Measurements from ENCODE around the gene WDR37.
"Not testable (repeated sequence)": the region's sequence is repeated elsewhere in the genome, so short reads cannot be mapped to it uniquely, and the experiment has no call there.

Gene WDR37

DNA sequence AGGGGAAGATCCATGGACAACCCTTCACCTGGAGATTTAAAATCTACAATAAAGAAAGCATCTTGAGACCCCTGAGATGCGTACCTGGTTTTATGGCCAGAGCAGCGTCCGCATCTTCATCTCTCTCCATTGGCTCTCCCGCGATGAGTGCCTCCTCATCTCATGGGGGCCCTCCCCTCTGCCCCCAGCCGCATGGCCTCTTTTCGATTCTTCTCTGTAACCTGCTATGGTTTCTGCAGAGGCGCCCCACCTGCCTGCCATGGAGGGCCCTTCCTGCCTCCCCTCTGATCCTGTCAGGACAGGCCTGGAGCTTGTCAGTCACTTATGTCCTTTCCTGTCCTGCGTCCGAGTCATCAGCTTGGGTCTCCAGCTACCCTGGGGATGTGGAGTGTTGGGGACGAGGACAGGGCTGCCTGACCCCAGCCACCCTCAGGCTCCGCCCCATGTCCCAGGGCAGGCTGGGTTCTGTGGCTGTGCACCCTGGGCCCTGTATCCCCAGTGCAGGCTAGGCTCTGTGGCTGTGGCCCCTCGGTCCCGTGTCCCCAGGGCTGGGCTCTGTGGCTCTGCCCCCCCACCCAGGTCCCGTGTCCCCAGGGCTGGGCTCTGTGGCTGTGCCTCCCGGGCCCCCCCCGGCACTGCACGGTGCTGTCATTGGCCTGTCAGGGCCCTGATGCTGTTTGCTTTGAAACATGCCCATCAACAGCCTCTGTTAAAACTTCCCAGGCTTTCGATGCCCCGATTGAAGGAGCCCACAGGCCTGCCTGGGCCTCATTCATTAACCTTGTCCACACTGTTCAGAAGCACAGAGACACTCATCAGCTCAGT lies 99.8 kb downstream of the WDR37 start:
- no peak for DNase-seq

DNA sequence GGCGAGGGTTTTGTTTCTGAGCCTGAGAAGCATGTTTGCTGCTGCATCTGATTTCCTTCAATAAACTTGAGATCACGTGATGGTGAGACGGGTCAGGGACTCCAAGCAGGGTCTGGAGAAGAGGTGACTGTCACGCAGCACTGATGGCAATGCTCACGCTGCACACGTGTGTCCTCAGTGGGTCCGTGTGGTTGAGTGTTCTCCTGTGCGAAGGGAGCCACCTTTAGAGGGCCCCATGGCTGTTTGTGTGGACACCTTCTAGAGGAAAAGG lies 100.4 kb downstream of the WDR37 start:
- DNase-seq: no peak

DNA sequence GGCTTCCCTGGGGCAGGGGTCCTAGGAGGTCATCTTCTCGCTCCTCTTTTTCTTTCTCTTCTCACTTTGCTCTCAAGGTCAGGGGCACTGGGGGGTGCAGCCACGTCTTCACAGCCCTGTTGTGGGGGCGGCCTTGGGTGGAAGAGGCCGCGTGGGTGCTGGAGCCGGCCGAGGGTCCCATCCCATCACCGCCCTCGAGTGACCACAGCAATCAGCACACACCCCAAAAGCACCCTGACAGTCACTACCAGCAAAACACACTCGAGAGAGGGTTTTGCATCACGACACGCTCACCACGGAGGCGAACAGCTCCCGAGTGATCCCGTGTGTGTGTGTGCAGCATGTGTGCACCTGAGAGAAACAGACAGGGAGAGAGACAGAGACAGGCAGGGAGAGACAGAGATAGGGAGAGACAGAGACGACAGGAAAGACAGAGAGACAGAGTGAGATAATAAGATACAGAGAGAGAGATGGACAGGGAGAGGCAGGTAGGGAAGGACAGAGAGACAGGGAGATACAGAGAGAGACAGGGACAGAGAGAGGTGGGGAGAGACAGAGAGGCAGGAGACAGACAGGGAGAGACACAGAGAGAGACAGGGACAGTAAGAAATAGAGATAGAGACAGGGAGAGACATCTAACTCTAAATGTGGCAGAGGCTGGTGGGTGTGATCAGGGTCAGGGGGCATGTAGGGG lies 100.9 kb downstream of the WDR37 start:
- DNase-seq: no peak

DNA sequence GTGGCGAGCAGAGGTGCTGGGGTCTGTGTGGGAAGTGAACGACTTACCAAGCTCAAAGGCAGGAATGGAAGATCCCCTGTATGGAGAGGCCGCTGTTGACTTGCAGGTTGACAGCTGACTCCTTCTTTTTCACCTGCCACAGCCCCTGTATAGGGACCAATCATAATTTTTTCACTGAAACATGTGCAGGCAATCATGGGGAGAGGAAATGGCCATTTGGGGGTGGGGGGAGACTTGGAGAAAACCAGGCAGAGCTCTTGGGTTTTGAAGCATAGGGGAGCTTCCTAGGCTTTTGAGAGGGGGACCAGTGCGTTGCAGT lies 101.4 kb downstream of the WDR37 start:
- no peak for DNase-seq

DNA sequence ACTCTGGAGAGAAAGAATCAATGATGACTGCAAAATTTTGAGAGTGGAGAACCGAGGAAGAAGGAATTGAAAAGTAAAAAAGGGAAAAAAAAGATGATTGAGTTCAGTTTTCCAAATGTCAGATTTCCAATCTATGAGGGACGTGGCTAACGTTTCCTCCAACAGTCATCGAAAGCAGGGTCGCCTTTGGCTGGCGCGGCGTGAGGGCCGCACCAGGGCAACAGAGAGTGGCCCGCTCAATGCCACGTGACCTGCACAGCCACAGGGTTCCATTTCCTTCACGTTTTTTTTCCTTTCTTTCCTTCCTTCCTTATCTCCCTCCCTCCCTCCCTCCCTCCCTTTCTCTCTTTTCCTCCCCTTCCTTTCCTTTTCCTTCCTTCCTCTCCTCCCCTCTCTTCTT lies 101.9 kb downstream of the WDR37 start:
- DNase-seq: no peak

DNA sequence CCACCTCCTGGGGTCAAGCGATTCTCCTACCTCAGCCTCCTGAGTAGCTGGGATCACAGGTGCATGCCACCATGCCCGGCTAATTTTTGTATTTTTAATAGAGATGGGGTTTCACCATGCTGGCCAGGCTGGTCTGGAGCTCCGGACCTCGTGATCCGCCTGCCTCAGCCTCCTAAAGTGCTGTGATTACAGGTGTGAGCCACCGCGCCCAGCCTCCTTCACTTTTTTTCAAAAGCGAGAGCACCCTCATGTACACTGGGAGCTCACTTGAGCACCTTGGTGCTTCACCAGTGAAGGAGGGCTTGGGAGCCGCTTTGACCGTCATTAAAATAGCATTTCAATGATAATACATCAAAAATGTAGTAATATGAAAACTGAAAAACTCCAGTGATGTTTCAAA lies 102.4 kb downstream of the WDR37 start:
- DNase-seq: not testable (repeated sequence)

DNA sequence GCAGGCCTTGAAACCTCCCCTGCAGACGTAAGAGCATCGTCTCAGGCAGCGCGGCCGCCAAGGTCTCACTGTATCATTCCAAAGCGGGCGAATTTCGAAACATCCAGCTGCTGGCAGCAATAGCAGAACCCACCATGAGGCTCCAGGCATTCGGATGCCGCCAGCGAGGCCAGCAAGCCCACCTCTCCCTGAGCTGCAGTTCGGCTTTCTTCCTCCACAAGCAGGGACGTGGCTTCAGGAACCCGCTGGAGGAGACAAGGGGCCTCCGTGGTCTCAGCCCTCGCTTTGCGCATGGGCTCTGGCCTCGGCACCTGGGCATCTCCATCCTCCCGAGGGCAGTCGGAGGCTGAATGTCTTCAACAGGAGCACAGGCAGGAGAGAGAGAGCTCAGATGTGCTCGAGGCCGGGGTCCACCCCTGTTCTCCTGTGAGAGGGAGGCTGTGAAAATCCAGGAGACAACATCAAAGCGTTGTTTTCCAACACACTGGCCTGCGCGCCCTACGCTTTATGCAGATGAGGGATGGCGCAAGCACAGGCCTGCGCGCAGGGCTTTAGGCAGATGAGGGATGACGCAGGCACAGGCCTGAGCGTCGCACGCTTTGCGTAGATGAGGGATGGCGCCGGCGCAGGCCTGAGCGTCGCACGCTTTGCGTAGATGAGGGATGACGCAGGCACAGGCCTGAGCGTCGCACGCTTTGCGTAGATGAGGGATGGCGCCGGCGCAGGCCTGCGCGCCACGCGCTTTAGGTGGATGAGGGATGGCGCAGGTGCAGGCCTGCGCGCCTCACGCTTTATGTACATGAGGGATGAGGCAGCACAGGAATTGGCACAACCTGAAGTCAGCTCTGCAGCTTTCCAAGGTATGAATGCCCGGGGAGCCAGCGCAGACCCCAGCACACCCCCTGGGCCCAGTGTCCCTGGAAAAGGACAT lies 103.2 kb downstream of the WDR37 start:
- no peak for DNase-seq

DNA sequence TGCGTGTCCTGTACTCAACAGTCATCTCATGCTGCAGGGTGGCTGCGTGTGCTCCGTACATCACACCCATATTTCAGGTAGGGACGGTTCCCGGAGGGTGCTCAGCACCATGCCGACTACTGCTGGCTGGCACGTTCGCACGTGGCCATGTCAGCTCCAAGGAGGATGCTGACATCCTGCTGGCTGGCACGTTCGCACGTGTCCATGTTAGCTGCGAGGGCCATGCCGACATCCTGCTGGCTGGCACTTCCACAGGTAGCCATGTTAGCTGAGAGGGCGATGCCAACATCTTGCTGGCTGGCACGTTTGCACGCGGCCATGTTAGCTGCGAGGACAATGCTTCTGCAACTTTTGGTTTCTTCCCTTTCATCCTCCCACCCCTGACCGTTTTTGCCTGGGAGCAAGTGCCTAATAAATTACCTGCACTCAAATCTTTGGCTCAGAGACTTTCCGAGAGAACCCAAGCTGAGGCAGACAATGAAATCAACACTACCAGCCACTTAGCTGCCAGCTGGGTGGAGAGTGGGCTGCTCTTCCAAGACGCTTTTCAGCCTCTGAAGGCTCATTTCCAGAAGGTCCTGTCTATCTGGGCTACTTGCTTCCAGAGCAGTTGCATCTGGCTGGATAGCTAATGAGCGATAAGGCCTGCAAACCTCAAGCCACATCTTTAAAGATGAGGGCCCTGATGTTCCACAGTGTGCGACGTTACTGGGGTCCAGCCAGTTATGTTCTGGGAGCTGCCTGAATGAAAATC lies 104.6 kb downstream of the WDR37 start:
- DNase-seq: no peak

DNA sequence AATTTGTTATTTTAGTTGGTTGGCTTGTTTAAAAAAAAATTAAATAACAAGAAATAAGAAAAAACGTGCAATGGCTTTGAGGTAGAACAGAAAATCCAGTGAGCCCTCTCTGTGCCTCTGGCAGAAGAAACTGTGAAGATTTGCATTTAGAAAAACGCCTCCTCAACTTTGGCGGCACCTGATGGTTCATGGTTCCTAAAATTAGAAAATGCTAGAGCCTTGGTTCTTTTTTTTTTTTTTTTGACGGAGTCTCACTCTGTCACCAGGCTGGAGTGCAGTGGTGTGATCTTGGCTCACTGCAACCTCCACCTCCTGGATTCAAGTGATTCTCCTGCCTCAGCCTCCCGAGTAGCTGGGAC lies 105.1 kb downstream of the WDR37 start:
- not testable (repeated sequence) for DNase-seq

DNA sequence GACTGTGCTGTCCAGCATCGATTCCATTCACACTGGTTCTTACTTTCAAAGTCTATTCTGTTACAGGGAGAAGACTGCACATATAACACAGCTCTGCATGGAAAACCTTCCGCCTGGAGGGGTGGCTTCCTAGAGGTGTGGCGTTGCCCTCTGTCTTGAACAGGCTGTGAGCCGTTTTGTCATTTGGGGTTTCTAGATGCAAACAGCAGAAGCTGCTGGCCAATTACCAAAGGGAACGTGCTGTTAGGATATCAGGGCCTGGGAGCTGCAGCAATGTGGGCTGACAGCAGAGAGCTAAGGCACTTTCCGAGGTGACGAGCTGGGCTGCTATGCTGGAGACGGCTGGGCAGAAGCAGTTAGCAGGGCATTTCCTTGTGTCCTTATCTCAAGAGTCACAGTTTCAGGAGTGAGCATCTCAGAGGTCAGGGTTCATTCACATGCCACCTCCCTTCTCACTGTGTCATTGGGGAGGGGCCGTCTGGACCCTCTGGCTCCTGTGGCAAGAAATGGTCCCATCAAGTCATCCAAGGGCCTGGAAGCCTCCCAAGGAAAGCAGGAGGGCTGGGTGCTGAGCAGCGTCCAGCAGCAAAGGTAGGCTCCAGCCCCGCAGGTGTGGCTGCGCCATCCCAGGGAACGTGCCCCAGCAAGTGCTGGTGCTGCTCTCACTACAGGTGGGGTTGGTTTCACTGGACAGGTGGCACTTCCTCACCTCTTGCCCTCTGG lies 106.5 kb downstream of the WDR37 start:
- no peak for DNase-seq

DNA sequence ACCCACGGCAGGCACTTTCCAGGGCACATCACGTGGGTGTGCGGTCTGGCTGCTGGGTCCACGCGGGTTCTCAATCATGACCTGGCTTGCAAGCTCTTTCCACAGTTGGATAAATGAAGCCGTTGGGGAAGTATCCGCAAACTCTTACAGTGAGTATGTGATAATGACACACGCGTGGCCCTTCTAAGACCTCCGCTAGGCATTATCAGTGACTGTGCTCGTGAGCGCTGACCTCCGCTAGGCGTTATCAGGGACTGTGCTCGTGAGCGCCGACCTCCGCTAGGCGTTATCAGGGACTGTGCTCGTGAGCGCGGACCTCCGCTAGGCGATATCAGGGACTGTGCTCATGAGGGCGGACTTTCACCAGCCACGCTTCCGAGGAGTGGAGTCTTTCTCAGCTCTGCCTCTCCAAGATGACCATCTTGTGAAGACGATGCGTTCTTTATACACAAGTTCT lies 107.0 kb downstream of the WDR37 start:
- no peak for DNase-seq

DNA sequence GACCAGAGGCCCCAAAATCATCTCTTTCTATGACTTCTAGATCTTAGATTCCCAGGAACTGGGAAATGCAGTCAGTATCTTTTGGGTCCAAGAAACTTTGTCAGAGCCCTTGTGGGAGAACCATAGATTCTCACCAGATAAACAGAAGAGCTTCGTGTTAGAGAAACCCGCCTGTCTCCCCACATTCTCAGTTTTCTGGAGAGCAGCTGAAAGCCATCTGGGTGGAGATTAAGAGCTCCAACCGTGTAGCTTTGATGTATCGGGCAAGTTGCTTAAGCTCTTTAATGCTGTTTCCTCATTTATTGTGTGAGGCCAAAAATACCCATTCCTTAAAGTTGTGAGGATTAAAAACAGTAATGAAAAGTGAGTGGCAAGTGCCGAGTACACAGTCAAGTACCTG lies 107.6 kb downstream of the WDR37 start:
- no peak for DNase-seq

DNA sequence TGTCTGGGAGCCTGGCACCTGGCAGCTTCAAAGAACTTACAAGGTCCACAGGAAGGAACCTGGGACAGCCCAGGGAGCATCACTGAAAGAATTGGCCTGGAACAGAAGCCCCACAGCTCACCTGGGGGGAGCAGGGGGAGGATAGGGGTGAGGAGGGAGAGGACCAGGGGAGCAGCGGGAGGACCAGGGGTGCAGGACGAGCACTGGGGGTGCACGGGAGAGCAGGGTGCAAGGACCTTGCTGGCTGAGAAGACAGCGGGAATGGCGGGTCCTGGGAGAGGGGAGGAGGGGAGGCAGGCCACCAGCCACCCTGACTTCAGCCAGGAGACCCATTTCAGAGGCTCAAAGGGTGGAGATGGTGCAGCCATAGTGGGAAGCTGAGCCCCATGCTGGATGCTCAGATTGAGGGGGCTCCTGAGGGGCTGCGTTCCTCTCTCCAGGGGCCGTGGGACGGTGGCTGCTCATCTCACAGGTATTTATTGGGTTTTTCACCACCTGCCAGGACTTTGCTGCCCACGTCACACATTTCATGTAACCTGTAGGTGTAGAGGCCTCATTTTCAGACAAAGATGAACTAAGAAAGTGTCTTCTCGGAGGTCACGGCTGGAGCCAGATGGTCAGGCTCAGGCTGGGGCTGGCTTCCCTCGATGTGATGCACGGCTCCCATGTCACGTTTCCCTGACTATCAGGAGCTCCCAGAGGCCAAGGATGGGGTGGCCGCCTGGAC lies 110.1 kb downstream of the WDR37 start:
- DNase-seq: no peak

DNA sequence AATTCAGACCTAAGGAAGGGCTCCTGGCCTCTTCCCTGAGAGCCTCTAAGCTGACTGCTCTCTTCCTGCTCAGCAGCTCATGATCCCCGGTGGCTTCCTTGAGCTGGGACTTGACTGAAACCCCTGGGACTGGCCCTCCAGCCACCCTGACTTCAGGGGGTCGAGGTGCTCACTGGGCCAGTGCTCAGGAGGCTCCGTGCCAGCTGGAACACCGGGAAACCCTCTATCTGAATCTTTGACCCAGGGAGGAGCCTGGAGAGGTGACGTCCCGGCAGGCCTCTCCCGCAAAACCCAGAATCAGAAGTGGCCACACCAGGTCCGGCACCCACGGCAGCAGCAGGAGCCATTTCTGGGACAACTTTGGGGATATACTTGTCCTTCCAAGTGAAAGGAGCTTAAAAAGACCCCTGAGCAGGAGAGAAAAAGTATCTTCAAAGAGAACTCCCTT lies 110.7 kb downstream of the WDR37 start:
- no peak for DNase-seq

DNA sequence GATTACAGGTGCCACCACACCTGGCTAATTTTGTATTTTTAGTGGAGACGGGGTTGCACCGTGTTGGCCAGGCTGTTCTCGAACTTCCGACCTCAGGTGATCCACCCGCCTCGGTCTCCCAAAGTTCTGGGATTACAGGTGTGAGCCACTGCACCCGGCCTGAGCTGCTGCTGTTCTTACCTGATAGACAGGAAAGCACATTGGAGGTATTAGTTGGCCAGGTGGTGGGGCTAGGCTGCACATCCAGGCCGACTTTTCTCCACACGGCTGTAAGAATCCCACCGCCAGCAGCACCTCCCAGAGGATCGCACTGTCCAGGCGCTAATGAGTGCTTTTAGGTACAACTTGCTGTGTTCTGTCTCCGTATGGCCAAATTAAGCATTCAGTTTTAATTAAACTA lies 112.6 kb downstream of the WDR37 start:
- DNase-seq: no peak

DNA sequence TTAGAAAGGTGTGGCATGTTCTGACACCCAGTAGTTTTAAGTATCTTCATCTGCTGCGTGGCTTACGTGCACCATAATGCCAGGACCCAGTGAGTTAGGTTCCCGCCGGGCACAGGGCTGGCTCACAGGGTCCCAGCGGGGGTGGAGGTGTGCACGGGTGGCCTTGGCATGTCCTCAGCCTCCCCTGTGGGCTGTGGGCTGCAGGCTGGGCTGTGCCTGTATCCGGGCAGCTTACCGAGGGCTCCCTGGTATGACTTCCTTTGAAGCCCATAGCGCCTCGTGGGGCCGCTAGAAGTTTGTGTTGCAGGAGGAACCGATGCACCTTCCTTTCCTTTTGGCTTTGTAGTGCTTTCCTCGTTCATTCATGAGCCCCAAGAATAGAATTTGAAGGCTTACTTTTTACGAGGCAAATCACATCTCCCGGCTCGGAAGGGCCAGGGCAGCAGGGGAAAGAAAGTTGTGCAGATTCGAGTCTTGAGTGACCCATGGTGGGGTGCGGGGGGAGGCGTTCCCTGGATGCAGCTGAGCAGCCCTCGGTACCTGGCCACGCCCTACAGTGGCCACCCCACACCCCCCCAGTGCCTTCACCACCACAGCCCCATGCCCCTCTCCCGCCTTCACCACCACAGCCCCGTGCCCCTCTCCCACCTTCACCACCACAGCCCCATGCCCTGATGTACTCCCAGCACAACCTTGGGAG lies 113.2 kb downstream of the WDR37 start:
- DNase-seq: no peak

DNA sequence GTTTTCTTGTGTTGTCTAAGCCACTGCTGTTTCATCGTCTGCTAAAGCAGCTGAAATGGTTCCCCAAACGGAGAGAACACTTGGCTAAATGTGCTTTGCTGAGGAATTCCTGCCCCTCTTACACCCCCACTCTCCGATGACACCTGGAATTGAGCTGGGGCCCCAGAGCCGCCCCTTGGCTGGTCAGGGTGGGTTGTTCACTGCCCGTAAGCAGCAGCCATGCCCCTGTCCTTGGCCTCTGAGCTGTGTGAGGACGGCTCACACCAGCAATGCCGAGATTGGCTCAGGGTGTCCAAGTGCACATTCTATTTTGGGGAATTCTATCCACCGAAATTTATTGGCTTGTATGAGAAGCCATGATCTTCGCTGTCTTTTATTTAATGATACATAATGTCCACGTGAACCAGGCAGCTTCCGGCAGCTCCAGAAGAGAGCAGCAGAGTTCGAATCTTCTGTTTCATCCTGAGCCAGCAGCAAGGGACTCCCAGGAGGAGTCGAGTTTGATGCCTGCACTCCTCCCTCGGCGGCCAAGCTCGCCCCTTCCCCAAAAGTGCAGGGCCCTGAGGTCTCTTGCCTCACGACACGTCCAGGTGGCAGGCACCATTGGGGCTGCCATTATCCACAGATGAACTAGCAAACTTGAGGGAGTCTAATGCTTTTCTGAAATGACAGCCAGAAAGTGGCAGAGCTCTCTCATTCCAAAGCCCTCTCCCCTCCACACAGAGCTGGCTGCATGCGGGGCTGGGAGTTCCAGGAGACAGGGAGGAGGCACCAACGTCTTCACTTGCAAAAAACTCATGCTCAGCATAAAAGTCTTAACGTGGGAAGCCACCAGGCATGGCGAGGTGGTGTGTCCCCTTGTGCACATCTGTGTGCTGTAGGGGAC lies 114.0 kb downstream of the WDR37 start:
- no peak for DNase-seq

DNA sequence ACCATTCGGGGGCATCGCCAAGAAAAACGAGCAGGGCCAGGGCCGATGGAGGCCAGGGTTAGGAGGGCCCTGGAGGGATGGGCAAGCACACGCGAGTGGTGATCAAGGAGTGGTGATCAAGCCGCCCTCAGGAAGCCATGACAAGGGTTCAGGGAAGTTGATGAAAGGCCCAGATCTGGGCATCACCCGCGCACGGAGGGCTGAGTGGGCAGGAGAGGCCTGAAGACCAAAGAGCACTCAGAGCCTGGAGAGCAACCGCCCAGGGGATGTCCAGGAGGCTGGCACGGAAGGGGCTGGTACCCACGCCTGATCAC lies 114.6 kb downstream of the WDR37 start:
- no peak for DNase-seq

DNA sequence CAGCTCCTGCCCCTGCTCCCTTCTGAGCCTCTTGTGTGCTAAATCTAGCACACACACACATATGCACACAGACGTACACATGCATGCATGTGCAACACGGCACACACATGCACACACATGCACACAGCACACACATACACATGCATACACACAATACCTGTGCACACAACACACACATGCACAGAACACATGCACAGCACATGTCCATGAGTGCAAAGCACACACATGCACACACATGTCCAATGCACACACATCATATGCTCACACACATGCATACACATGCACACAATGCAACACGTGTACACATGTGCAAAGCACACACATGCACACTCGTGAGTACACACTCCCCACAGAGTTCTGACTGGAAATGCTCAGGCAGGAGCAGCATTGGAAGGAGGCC lies 115.0 kb downstream of the WDR37 start:
- DNase-seq: no peak

DNA sequence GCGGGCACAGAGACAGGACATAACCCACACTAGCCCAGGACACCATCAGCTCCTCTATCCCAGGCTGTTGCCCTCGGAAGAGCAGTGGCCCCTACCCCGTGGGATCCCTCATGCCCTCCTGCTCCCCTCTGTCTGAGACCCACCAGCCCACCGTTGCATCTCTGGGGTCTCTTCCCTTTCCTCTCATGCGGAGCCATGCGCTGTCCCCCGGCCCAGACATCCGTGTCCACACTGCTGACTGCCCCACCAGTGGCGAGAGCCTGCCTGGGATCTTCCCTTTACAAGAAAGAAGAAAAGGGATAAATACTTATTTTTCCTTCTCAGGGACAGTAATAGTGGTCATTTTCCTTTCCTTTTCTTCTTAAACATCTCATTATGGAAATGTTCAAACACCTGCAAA lies 115.4 kb downstream of the WDR37 start:
- no peak for DNase-seq

Data from DMS79 (cell line).